GM03348 (cell line): ENCODE results near the gene KRTAP10-3.

Source experiments
- DNase-seq: peaks from one replicate; pipeline ENCODE4 v3.0.0; 2012; ENCODE audit warnings: low spot score

Gene KRTAP10-3

GRCh38 chr21:44528634-44528995, 30.0 kb downstream of the KRTAP10-3 start:
- DNase-seq: no peak

GRCh38 chr21:44527983-44528633, 30.5 kb downstream of the KRTAP10-3 start:
- DNase-seq: no peak

- DNase-seq: no peak
Measured at GRCh38 chr21:44527156-44527982, 31.2 kb downstream of the KRTAP10-3 start.

- no peak for DNase-seq
Measured at GRCh38 chr21:44526096-44526997, 32.2 kb downstream of the KRTAP10-3 start.

GRCh38 chr21:44525391-44526095, 33.1 kb downstream of the KRTAP10-3 start:
- no peak for DNase-seq

- no peak for DNase-seq
Measured at GRCh38 chr21:44524414-44525371, 33.9 kb downstream of the KRTAP10-3 start.

GRCh38 chr21:44523567-44524413, 34.8 kb downstream of the KRTAP10-3 start:
- DNase-seq: no peak

- DNase-seq: no peak
Measured at GRCh38 chr21:44522753-44523204, 35.8 kb downstream of the KRTAP10-3 start.

GRCh38 chr21:44521928-44522752, 36.5 kb downstream of the KRTAP10-3 start:
- no peak for DNase-seq

GRCh38 chr21:44521301-44521927, 37.2 kb downstream of the KRTAP10-3 start:
- no peak for DNase-seq

GRCh38 chr21:44520326-44521300, 38.0 kb downstream of the KRTAP10-3 start:
- no peak for DNase-seq

- DNase-seq: no peak
Measured at GRCh38 chr21:44519346-44520325, 39.0 kb downstream of the KRTAP10-3 start.

GRCh38 chr21:44518686-44519085, 39.9 kb downstream of the KRTAP10-3 start:
- no peak for DNase-seq

- no peak for DNase-seq
Measured at GRCh38 chr21:44517175-44517899, 41.3 kb downstream of the KRTAP10-3 start.

GRCh38 chr21:44516828-44517174, 41.8 kb downstream of the KRTAP10-3 start:
- no peak for DNase-seq
